ENCODE results near the gene FNBP1.

GRCh38 chr9:129840034-129840433, 203.0 kb downstream of the FNBP1 start:
- TF ChIP-seq CTCF (IDR thresholded peaks at IDR 0.05; ENCODE audit: insufficient read depth, low read length, poor library complexity, severe bottlenecking) (no peak), EZH2phosphoT487 (conservative IDR thresholded peaks at IDR 0.05; ENCODE audit: low read length) (no peak)
